Neutrophil (primary cell): ENCODE data around the gene BAZ1B.
"Not testable (repeated sequence)": the region's sequence is repeated elsewhere in the genome, so short reads cannot be mapped to it uniquely, and the experiment has no call there.

Experiments used
- H3K27ac ChIP-seq: fragments of 200-600 bp; sonication (generic); 2 replicates; pipeline ENCODE4 v1.5.1; 2016; ENCODE audit warnings: mild to moderate bottlenecking, moderate library complexity
- H3K27me3 ChIP-seq: fragments of 200-600 bp; sonication (generic); 2 replicates; pipeline ENCODE4 v1.6.0; 2016; ENCODE audit warnings: mild to moderate bottlenecking
- H3K36me3 ChIP-seq: fragments of 200-600 bp; sonication (generic); 2 replicates; pipeline ENCODE4 v1.5.1; 2017
- H3K4me1 ChIP-seq, 2 experiments: fragments of 200-600 bp in 1 of 2; sonication (generic) in 1 of 2; 1 replicate in 1 of 2; 2 replicates in 1 of 2; pipeline versions ENCODE4 v1.5.1 to v1.6.1; 2013 to 2016; ENCODE audit warnings: low read depth in 1 of 2, low read length in 1 of 2, mild to moderate bottlenecking in 1 of 2, moderate library complexity in 1 of 2; ENCODE audit not compliant: control insufficient read depth in 1 of 2, insufficient read depth in 1 of 2
- H3K4me3 ChIP-seq, 2 experiments: fragments of 200-600 bp in 1 of 2; sonication (generic) in 1 of 2; 1 replicate in 1 of 2; 2 replicates in 1 of 2; pipeline ENCODE4 v1.5.1; 2013 to 2016; ENCODE audit warnings: low read depth in 1 of 2, low read length in 1 of 2, mild to moderate bottlenecking in 1 of 2, moderate library complexity in 1 of 2
- H3K9me3 ChIP-seq: fragments of 200-600 bp; sonication (generic); 2 replicates; pipeline ENCODE4 v1.5.1; 2016
- CTCF ChIP-seq: fragments of 200-600 bp; sonication (generic); IDR thresholded peaks from 2 replicates; pipeline ENCODE4 v1.5.1; 2016; ENCODE audit warnings: antibody characterized with exemption

The BAZ1B gene

GRCh38 chr7:73549176-73549575, 27.1 kb upstream of the BAZ1B start:
- no peak overlapping the region for H3K4me3 ChIP-seq
- H3K9me3 ChIP-seq = no peaks in the 10 kb centered on the region

GRCh38 chr7:73547841-73548240, 25.7 kb upstream of the BAZ1B start:
- TF ChIP-seq CTCF = no peak
- no peak overlapping the region for H3K4me3 ChIP-seq
- no peaks in the 10 kb centered on the region for H3K4me1 ChIP-seq
- H3K27me3 ChIP-seq = no peaks in the 10 kb centered on the region
- no peaks in the 10 kb centered on the region for H3K9me3 ChIP-seq
- peaks cover 55% of the 10 kb centered on the region for H3K36me3 ChIP-seq
- H3K27ac ChIP-seq = no peak overlapping the region

More at GRCh38 chr7:73549176-73549575, 27.1 kb upstream of the BAZ1B start:
- Histone ChIP-seq H3K27ac (no peak overlapping the region), H3K4me1 (no peaks in the 10 kb centered on the region), H3K27me3 (no peaks in the 10 kb centered on the region), H3K36me3 (peaks cover 41% of the 10 kb centered on the region)
- TF ChIP-seq CTCF = no peak

- no peak for TF ChIP-seq CTCF
- peaks cover 59% of the 10 kb centered on the region for H3K36me3 ChIP-seq
These were observed 22.6 kb upstream of the BAZ1B start for GRCh38 chr7:73544678-73545077.

GRCh38 chr7:73541722-73542121, 19.6 kb upstream of the BAZ1B start:
- Histone ChIP-seq H3K9me3 (no peaks in the 10 kb centered on the region), H3K4me3 (no peak overlapping the region), H3K4me1 (no peaks in the 10 kb centered on the region), H3K36me3 (peaks cover 71% of the 10 kb centered on the region), H3K27ac (no peak overlapping the region), H3K27me3 (no peaks in the 10 kb centered on the region)
- no peak for TF ChIP-seq CTCF

More at GRCh38 chr7:73544678-73545077, 22.6 kb upstream of the BAZ1B start:
- no peaks in the 10 kb centered on the region for H3K9me3 ChIP-seq
- H3K4me3 ChIP-seq = no peak overlapping the region
- H3K27ac ChIP-seq = no peak overlapping the region
- H3K4me1 ChIP-seq = no peaks in the 10 kb centered on the region
- no peaks in the 10 kb centered on the region for H3K27me3 ChIP-seq

- no peak for TF ChIP-seq CTCF
- Histone ChIP-seq H3K27me3 (no peaks in the 10 kb centered on the region), H3K9me3 (no peaks in the 10 kb centered on the region), H3K27ac (no peak overlapping the region), H3K4me1 (no peaks in the 10 kb centered on the region), H3K4me3 (no peak overlapping the region), H3K36me3 (peaks cover 85% of the 10 kb centered on the region)
These were observed 17.6 kb upstream of the BAZ1B start for GRCh38 chr7:73539709-73540108.

- not testable (repeated sequence) for H3K4me1 ChIP-seq, H3K9me3 ChIP-seq, H3K27me3 ChIP-seq, H3K4me3 ChIP-seq, H3K27ac ChIP-seq
- H3K36me3 ChIP-seq = peaks cover 85% of the 10 kb centered on the region
These were observed 16.4 kb upstream of the BAZ1B start for GRCh38 chr7:73538510-73538909.
